Measurements from ENCODE around the gene KCNN4. TPM values are rescaled to one million over a fixed set of nuclear protein-coding genes. Genes with fewer than 3 reads are reported as not detected.
"Not testable (repeated sequence)": the region's sequence is repeated elsewhere in the genome, so short reads cannot be mapped to it uniquely, and the experiment has no call there.

Gene KCNN4
- polyA plus RNA-seq, 1 of the 3 experiments (the other 2 are of a cell fraction) = 22.2 TPM

DNA sequence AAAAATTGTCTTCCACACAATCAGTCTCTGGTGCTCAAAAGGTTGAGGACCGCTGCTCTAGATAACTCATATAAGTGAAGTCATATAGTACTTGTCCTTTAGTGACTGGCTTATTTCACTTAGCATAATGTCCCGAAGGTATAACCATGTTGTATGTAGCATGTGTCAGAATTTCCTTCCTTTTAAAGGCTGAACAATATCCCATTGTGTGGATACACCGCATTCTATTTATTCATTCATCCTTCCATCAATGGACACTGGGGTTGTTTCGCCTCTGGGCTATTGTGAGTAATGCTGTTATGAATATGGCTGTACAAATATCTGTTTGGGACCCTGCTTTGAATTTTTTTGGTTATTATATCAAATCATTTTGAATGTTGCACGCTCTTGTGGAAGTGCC lies 26.1 kb upstream of the KCNN4 start:
- CTCF ChIA-PET = interaction anchor here (1.4 to 2.5 kb wide), 2 partner anchors 22 to 40 kb away, joined by 5 to 9 read pairs; no protein-coding TSS in a partner anchor

DNA sequence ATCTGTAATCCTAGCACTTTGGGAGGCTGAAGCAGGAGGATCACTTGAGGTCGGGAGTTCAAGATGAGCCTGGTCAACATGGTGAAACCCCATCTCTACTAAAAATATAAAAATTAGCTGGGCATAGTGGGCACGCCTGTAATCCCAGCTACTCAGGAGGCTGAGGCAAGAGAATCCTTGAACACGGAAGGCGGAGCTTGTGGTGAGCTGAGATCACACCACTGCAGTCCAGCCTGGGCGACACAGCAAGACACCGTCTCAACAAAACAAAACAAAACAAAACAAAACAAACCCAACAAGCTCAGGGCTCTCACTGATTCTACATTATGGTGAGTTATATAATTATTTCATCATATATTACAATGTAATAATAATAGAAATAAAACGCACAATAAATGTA lies 25.6 kb upstream of the KCNN4 start:
- H3K9me3 ChIP-seq; H3K79me2 ChIP-seq (ENCODE audit: insufficient read depth); H3K4me3 ChIP-seq (ENCODE audit: low read depth in 2 of 2, low read length in 1 of 2); H3K4me1 ChIP-seq (ENCODE audit: control insufficient read depth in 1 of 2, insufficient read depth in 2 of 2, low read depth in 1 of 2, low read length in 1 of 2); H3F3A ChIP-seq (replicated peaks; ENCODE audit: insufficient read depth); H3K4me2 ChIP-seq; H3K9me2 ChIP-seq; H3K36me3 ChIP-seq (replicated peaks in 1 of 2; ENCODE audit: control insufficient read depth in 1 of 2, insufficient read depth in 2 of 2, low read length in 1 of 2); H2AFZ ChIP-seq (ENCODE audit: low read depth); H3K9ac ChIP-seq; H4K20me1 ChIP-seq (ENCODE audit: insufficient read depth); POLR2A ChIA-PET; H3K27me3 ChIP-seq (ENCODE audit: insufficient read depth); DNase-seq; H3K27ac ChIP-seq (ENCODE audit: low read depth in 2 of 2, low read length in 1 of 2): not testable (repeated sequence)
- WGBS (ENCODE audit: low lambda C conversion rate) = 62% methylated on average over 6 of the region's 7 CpGs
- CTCF ChIA-PET = interaction anchor here (1.4 to 2.5 kb wide), 2 partner anchors 21 to 40 kb away, joined by 5 to 9 read pairs; no protein-coding TSS in a partner anchor

More for the DNA sequence above, 26.1 kb upstream of the KCNN4 start:
- no peak overlapping the region for H3K4me3 ChIP-seq (ENCODE audit: low read depth in 2 of 2, low read length in 1 of 2)
- WGBS (ENCODE audit: low lambda C conversion rate) = 19% methylated on average over 5 of the region's 5 CpGs
- H3K9me3 ChIP-seq = no peaks in the 10 kb centered on the region
- DNase-seq = no peak
- H3K4me2 ChIP-seq = no peak overlapping the region
- H4K20me1 ChIP-seq (ENCODE audit: insufficient read depth) = no peaks in the 10 kb centered on the region
- no peak overlapping the region for H3K9ac ChIP-seq
- H2AFZ ChIP-seq (ENCODE audit: low read depth) = no peak overlapping the region
- H3K27ac ChIP-seq (ENCODE audit: low read depth in 2 of 2, low read length in 1 of 2) = no peak overlapping the region
- H3K36me3 ChIP-seq (replicated peaks in 1 of 2; ENCODE audit: control insufficient read depth in 1 of 2, insufficient read depth in 2 of 2, low read length in 1 of 2) = no peaks in the 10 kb centered on the region
- POLR2A ChIA-PET = interaction anchor here (0.6 kb wide), 1 partner anchor 405 kb away, joined by 3 read pairs; the partner anchor contains the start of gene ZNF227
- peaks cover 8% of the 10 kb centered on the region; the same call in 1 of the 2 replicates for H3K27me3 ChIP-seq (ENCODE audit: insufficient read depth)
- no peaks in the 10 kb centered on the region for H3K4me1 ChIP-seq (ENCODE audit: control insufficient read depth in 1 of 2, insufficient read depth in 2 of 2, low read depth in 1 of 2, low read length in 1 of 2)
- no peaks in the 10 kb centered on the region for H3K79me2 ChIP-seq (ENCODE audit: insufficient read depth)
- H3K9me2 ChIP-seq = no peaks in the 10 kb centered on the region
- H3F3A ChIP-seq (replicated peaks; ENCODE audit: insufficient read depth) = no peaks in the 10 kb centered on the region
- TF ChIP-seq, protein P1, sequence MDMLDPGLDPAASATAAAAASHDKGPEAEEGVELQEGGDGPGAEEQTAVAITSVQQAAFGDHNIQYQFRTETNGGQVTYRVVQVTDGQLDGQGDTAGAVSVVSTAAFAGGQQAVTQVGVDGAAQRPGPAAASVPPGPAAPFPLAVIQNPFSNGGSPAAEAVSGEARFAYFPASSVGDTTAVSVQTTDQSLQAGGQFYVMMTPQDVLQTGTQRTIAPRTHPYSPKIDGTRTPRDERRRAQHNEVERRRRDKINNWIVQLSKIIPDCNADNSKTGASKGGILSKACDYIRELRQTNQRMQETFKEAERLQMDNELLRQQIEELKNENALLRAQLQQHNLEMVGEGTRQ (IDR thresholded peaks at IDR 0.05; ENCODE audit: borderline replicate concordance, low read depth, low read length) = no peak
- no peak for TF ChIP-seq RFX5 (IDR thresholded peaks at IDR 0.05; ENCODE audit: low read length)

- Histone ChIP-seq H3K27me3 (ENCODE audit: insufficient read depth) (peaks cover 8% of the 10 kb centered on the region; the same call in 1 of the 2 replicates), H3K4me1 (ENCODE audit: control insufficient read depth in 1 of 2, insufficient read depth in 2 of 2, low read depth in 1 of 2, low read length in 1 of 2) (no peaks in the 10 kb centered on the region), H3F3A (replicated peaks; ENCODE audit: insufficient read depth) (no peaks in the 10 kb centered on the region), H3K4me2 (no peak overlapping the region), H3K9me3 (no peaks in the 10 kb centered on the region), H3K4me3 (ENCODE audit: low read depth in 2 of 2, low read length in 1 of 2) (no peak overlapping the region), H3K79me2 (ENCODE audit: insufficient read depth) (no peaks in the 10 kb centered on the region), H3K36me3 (replicated peaks in 1 of 2; ENCODE audit: control insufficient read depth in 1 of 2, insufficient read depth in 2 of 2, low read length in 1 of 2) (no peaks in the 10 kb centered on the region), H4K20me1 (ENCODE audit: insufficient read depth) (no peaks in the 10 kb centered on the region), H3K9ac (no peak overlapping the region), H3K27ac (ENCODE audit: low read depth in 2 of 2, low read length in 1 of 2) (no peak overlapping the region), H3K9me2 (no peaks in the 10 kb centered on the region), H2AFZ (ENCODE audit: low read depth) (no peak overlapping the region)
- ChIA-PET POLR2A (no interaction called here), CTCF (interaction anchor here (2.5 kb wide), 1 partner anchor 38 kb away, joined by 9 read pairs; no protein-coding TSS in a partner anchor)
- 3% methylated on average over 2 of the region's 2 CpGs for WGBS (ENCODE audit: low lambda C conversion rate)
- DNase-seq = no peak
- TF ChIP-seq JUND (IDR thresholded peaks at IDR 0.05) = no peak
- TF ChIP-seq CHD2 (IDR thresholded peaks at IDR 0.05; ENCODE audit: low read length, partially characterized antibody) = no peak
- no peak for TF ChIP-seq FOXM1 (IDR thresholded peaks at IDR 0.05; ENCODE audit: low read depth)
- no peak for TF ChIP-seq FOXJ3 (CRISPR knock-in tag; IDR thresholded peaks at IDR 0.05)
- TF ChIP-seq EZH2phosphoT487 (IDR thresholded peaks at IDR 0.05; ENCODE audit: borderline replicate concordance, low read depth) = no peak
- TF ChIP-seq TAF1 (IDR thresholded peaks at IDR 0.05; ENCODE audit: borderline replicate concordance, low read depth, low read length) = no peak
- no peak for TF ChIP-seq TEAD4 (IDR thresholded peaks at IDR 0.05; ENCODE audit: borderline replicate concordance, insufficient read depth)
- no peak for TF ChIP-seq RXRA (IDR thresholded peaks at IDR 0.05; ENCODE audit: borderline replicate concordance, low read depth)
- TF ChIP-seq POLR2AphosphoS5 (IDR thresholded peaks at IDR 0.05; ENCODE audit: low read depth, low read length) = no peak
- TF ChIP-seq, protein P2, sequence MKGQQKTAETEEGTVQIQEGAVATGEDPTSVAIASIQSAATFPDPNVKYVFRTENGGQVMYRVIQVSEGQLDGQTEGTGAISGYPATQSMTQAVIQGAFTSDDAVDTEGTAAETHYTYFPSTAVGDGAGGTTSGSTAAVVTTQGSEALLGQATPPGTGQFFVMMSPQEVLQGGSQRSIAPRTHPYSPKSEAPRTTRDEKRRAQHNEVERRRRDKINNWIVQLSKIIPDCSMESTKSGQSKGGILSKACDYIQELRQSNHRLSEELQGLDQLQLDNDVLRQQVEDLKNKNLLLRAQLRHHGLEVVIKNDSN (IDR thresholded peaks at IDR 0.05; ENCODE audit: borderline replicate concordance, low read depth) = no peak
- no peak for TF ChIP-seq FOSL2 (IDR thresholded peaks at IDR 0.05; ENCODE audit: borderline replicate concordance, low read depth)
- TF ChIP-seq, protein P3, sequence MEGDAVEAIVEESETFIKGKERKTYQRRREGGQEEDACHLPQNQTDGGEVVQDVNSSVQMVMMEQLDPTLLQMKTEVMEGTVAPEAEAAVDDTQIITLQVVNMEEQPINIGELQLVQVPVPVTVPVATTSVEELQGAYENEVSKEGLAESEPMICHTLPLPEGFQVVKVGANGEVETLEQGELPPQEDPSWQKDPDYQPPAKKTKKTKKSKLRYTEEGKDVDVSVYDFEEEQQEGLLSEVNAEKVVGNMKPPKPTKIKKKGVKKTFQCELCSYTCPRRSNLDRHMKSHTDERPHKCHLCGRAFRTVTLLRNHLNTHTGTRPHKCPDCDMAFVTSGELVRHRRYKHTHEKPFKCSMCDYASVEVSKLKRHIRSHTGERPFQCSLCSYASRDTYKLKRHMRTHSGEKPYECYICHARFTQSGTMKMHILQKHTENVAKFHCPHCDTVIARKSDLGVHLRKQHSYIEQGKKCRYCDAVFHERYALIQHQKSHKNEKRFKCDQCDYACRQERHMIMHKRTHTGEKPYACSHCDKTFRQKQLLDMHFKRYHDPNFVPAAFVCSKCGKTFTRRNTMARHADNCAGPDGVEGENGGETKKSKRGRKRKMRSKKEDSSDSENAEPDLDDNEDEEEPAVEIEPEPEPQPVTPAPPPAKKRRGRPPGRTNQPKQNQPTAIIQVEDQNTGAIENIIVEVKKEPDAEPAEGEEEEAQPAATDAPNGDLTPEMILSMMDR (IDR thresholded peaks at IDR 0.05) = no peak
- no peak for TF ChIP-seq TCF12 (IDR thresholded peaks at IDR 0.05)
- no peak for TF ChIP-seq RCOR1 (IDR thresholded peaks at IDR 0.05; ENCODE audit: low read length)
- no peak for TF ChIP-seq MXI1 (IDR thresholded peaks at IDR 0.05; ENCODE audit: low read depth, low read length)
- TF ChIP-seq, protein P4, sequence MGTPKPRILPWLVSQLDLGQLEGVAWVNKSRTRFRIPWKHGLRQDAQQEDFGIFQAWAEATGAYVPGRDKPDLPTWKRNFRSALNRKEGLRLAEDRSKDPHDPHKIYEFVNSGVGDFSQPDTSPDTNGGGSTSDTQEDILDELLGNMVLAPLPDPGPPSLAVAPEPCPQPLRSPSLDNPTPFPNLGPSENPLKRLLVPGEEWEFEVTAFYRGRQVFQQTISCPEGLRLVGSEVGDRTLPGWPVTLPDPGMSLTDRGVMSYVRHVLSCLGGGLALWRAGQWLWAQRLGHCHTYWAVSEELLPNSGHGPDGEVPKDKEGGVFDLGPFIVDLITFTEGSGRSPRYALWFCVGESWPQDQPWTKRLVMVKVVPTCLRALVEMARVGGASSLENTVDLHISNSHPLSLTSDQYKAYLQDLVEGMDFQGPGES (IDR thresholded peaks at IDR 0.05; ENCODE audit: low read depth, low read length) = no peak
Observed at GRCh38 chr19:43804432-43804831, 23.7 kb upstream of the KCNN4 start.

Measured in SK-N-SH (cell line).